Suprapubic skin (tissue), 4 donors: ENCODE measurements around the gene KCND3. TPM values are rescaled to one million over a fixed set of nuclear protein-coding genes. Genes with fewer than 3 reads are reported as not detected.

Experiments used
- DNase-seq, 2 donors: peaks; one replicate each; pipeline ENCODE4 v3.0.0-alpha.2; 2019; ENCODE audit warnings: low spot score in 2 of 2
- H3K27ac ChIP-seq: fragments of 200-600 bp; sonication (generic); one replicate; pipeline ENCODE4 v1.5.1; 2019
- H3K27me3 ChIP-seq: fragments of 200-600 bp; sonication (generic); one replicate; pipeline ENCODE4 v1.5.1; 2019
- H3K36me3 ChIP-seq: fragments of 200-600 bp; sonication (generic); one replicate; pipeline ENCODE4 v1.5.1; 2019
- H3K4me1 ChIP-seq: fragments of 200-600 bp; sonication (generic); one replicate; pipeline ENCODE4 v1.5.1; 2019
- H3K4me3 ChIP-seq: fragments of 200-600 bp; sonication (generic); one replicate; pipeline ENCODE4 v1.5.1; 2019; ENCODE audit warnings: mild to moderate bottlenecking
- H3K9me3 ChIP-seq: fragments of 200-600 bp; sonication (generic); one replicate; pipeline ENCODE4 v1.5.1; 2019
- EP300 ChIP-seq: sonication (generic); formaldehyde crosslinking; IDR thresholded peaks from one replicate; pipeline ENCODE4 v1.6.1; 2017; ENCODE audit warnings: antibody characterized with exemption
- POLR2A ChIP-seq, 2 donors: fragments of 450-650 bp; IDR thresholded peaks; one replicate each; pipeline ENCODE4 v1.6.1; 2017; ENCODE audit warnings: antibody characterized with exemption in 2 of 2, mild to moderate bottlenecking in 2 of 2, moderate library complexity in 2 of 2
- POLR2AphosphoS5 ChIP-seq, 3 donors: sonication (generic); formaldehyde crosslinking; IDR thresholded peaks; one replicate each; pipeline ENCODE4 v1.6.1; 2017; ENCODE audit warnings: antibody characterized with exemption in 3 of 3
- WGBS: methylation state at CpG from one replicate; pipeline ENCODE4 v1.1.5; 2018; 5-methylcytosine and 5-hydroxymethylcytosine counted together
- total RNA-seq, 4 donors: library from RNA; depleted of rRNA; stranded (reverse); fragments of >200 nt; gene quantifications; one replicate each; pipeline ENCODE4 v1.1.0, GENCODE V29; 2016
- TF ChIP-seq, protein P1 (sequence below), 2 donors: fragments of 200-600 bp in 1 of 2; fragments of 450-650 bp in 1 of 2; sonication (generic) in 1 of 2; IDR thresholded peaks; one replicate each; pipeline ENCODE4 v1.5.1; 2016 to 2019; ENCODE audit warnings: antibody characterized with exemption in 2 of 2, mild to moderate bottlenecking in 1 of 2, moderate library complexity in 1 of 2

KCND3 gene
- total RNA-seq, 4 donors from 2014 or later = 6.8 to 11.4 (median 10.2) TPM

GRCh38 chr1:111878091-111878490 lies 111.4 kb downstream of the KCND3 start:
- no peak overlapping the region for H3K4me3 ChIP-seq
- H3K36me3 ChIP-seq = no peaks in the 10 kb centered on the region
- WGBS = 78% methylated on average over 7 of the region's 7 CpGs
- H3K27ac ChIP-seq = no peak overlapping the region
- TF ChIP-seq EP300 = no peak
- TF ChIP-seq POLR2A (IDR thresholded peaks at IDR 0.05) = no peak
- TF ChIP-seq, protein P1, sequence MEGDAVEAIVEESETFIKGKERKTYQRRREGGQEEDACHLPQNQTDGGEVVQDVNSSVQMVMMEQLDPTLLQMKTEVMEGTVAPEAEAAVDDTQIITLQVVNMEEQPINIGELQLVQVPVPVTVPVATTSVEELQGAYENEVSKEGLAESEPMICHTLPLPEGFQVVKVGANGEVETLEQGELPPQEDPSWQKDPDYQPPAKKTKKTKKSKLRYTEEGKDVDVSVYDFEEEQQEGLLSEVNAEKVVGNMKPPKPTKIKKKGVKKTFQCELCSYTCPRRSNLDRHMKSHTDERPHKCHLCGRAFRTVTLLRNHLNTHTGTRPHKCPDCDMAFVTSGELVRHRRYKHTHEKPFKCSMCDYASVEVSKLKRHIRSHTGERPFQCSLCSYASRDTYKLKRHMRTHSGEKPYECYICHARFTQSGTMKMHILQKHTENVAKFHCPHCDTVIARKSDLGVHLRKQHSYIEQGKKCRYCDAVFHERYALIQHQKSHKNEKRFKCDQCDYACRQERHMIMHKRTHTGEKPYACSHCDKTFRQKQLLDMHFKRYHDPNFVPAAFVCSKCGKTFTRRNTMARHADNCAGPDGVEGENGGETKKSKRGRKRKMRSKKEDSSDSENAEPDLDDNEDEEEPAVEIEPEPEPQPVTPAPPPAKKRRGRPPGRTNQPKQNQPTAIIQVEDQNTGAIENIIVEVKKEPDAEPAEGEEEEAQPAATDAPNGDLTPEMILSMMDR (IDR thresholded peaks at IDR 0.05) = no peak
- no peak for TF ChIP-seq POLR2AphosphoS5 (IDR thresholded peaks at IDR 0.05)
- H3K9me3 ChIP-seq = no peaks in the 10 kb centered on the region
- H3K27me3 ChIP-seq = peaks cover 5% of the 10 kb centered on the region
- no peak for DNase-seq
- H3K4me1 ChIP-seq = no peaks in the 10 kb centered on the region

DNA sequence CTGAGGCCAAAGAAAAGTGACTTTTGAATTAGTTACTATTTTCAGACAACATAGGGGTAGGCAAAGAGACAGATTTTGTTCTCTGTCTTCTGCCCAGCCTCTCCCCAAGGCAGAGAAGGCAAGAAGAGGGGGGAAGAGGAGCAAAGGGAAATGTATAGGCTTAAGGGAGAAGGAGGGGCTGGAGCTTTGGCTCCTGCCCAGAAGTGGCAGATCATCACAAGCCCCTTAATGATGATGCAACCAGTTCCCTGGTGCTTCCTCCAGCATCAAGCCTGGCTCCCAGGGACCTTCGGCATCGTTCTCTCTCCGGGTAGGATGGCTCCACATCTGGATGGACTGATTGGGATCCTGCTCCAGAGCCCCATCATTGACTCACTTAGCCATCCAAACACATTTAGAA lies 112.8 kb downstream of the KCND3 start:
- H3K4me1 ChIP-seq = no peaks in the 10 kb centered on the region
- TF ChIP-seq POLR2AphosphoS5 (IDR thresholded peaks at IDR 0.05) (no peak), POLR2A (IDR thresholded peaks at IDR 0.05) (no peak), EP300 (no peak)
- TF ChIP-seq, protein P1 (IDR thresholded peaks at IDR 0.05) = no peak
- H3K27ac ChIP-seq = no peak overlapping the region
- H3K27me3 ChIP-seq = peaks cover 3% of the 10 kb centered on the region
- no peaks in the 10 kb centered on the region for H3K36me3 ChIP-seq
- no peak overlapping the region for H3K4me3 ChIP-seq
- 67% methylated on average over 3 of the region's 3 CpGs for WGBS
- DNase-seq = no peak
- H3K9me3 ChIP-seq = no peaks in the 10 kb centered on the region

DNA sequence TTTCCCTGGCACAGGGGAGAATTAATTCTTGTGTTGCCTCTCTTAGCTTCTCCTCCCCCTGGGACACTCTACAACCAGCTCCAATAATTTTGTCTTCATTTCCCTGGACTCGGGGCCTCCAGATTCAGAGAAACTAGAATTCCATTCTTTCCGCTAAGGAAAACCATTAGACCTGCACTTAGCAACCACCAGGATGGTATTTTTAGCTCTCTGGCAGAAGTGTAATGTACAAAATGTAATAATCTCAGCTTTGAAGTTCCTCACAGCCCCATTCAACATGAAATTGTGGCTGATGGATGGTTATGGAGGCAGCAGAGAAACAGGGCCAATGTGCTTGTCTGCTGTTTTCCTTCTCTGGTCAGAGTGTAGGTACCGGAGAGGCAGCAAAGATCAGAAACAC lies 113.8 kb downstream of the KCND3 start:
- H3K9me3 ChIP-seq = no peaks in the 10 kb centered on the region
- TF ChIP-seq, protein P1 (IDR thresholded peaks at IDR 0.05) = no peak
- no peaks in the 10 kb centered on the region for H3K4me1 ChIP-seq
- H3K36me3 ChIP-seq = no peaks in the 10 kb centered on the region
- no peak overlapping the region for H3K4me3 ChIP-seq
- no peak overlapping the region for H3K27ac ChIP-seq
- H3K27me3 ChIP-seq = peaks cover under 1% of the 10 kb centered on the region
- no peak for DNase-seq
- 90% methylated on average over 3 of the region's 3 CpGs for WGBS

GRCh38 chr1:111873460-111874030 lies 115.9 kb downstream of the KCND3 start:
- H3K27ac ChIP-seq = no peak overlapping the region
- H3K36me3 ChIP-seq = no peaks in the 10 kb centered on the region
- WGBS = 83% methylated on average over 5 of the region's 5 CpGs
- no peaks in the 10 kb centered on the region for H3K9me3 ChIP-seq
- no peak for TF ChIP-seq POLR2A (IDR thresholded peaks at IDR 0.05)
- TF ChIP-seq, protein P1 (IDR thresholded peaks at IDR 0.05) = no peak
- no peak for TF ChIP-seq POLR2AphosphoS5 (IDR thresholded peaks at IDR 0.05)
- TF ChIP-seq EP300 = no peak
- no peaks in the 10 kb centered on the region for H3K4me1 ChIP-seq
- no peak for DNase-seq
- H3K27me3 ChIP-seq = no peaks in the 10 kb centered on the region
- no peak overlapping the region for H3K4me3 ChIP-seq

DNA sequence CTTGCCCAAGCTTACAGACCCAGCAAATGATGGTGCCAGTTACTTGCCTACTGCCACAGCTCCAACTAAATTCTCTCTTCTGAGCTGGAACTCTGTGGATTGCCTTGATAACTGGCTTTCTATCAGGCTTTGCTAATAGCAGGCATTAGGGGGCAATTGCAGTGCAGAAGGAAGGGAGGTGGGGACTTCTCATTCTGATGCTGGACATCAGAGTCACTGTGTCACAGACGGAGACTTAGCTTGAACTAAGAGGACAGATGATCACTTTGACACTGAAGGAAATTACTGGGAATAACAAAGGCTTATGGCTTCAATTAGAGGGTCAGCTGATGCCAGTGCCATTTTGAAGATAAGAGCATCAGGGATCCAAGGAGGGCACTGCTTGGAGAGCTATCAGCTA lies 119.3 kb downstream of the KCND3 start:
- 92% methylated on average over 1 of the region's 1 CpG for WGBS
- DNase-seq = no peak
- TF ChIP-seq EP300 (no peak), POLR2A (IDR thresholded peaks at IDR 0.05) (no peak), POLR2AphosphoS5 (IDR thresholded peaks at IDR 0.05) (no peak)
- TF ChIP-seq, protein P1 (IDR thresholded peaks at IDR 0.05) = no peak

More for the DNA sequence above, 119.3 kb downstream of the KCND3 start:
- H3K36me3 ChIP-seq = no peaks in the 10 kb centered on the region
- H3K4me1 ChIP-seq = no peaks in the 10 kb centered on the region
- H3K4me3 ChIP-seq = no peak overlapping the region
- no peak overlapping the region for H3K27ac ChIP-seq
- no peaks in the 10 kb centered on the region for H3K9me3 ChIP-seq
- no peaks in the 10 kb centered on the region for H3K27me3 ChIP-seq
